NCI-H2227 (cell line): ENCODE results near the gene CMIP.

Source experiments
- DNase-seq: peaks from one replicate; lab custom pipeline; 2025; ENCODE audit not compliant: unreplicated experiment; lab: John Stamatoyannopoulos, UW

CMIP gene

GRCh38 chr16:81599034-81599744, 154.6 kb downstream of the CMIP start:
- no peak for DNase-seq

DNA sequence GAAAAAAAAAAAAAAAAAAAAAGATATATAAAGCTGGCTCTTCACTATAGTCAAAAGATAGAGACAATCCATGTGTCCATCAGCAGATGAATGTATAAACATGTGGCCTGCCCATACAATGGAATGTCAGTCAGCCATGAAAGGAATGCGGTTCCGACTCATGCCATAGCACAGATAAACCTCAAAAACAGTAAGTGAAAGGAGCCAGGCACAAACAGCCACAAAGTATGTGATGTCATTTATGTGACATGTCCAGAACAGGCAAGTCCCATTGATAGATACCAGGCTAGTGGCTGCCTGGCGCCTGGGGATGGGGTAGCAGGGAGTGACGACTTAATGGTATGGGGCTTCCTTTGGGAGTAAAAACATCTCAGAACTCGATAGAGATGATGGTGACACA, 155.7 kb downstream of the CMIP start:
- DNase-seq: no peak

DNA sequence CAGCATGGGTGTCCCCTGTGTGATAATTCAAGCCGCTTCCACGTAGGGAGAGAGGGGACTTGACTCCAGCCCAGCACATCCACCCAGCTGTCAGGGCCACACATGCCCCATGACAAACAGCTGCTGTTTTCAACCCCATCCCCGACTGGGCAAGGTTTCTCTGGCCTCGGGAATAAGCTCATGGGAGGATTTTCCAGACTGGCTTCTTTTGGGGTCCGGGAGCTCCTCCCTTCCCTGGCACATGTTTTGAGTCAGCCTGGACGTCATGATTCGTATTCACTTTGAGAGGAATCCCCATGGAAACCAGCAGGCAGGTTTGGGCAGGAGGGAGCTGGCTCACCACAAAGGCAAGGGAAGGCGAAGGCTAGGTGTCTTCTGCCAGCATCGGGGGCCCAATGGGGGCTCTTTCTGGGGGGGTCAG, 156.4 kb downstream of the CMIP start:
- peak; percentile 22 for DNase-seq

DNA sequence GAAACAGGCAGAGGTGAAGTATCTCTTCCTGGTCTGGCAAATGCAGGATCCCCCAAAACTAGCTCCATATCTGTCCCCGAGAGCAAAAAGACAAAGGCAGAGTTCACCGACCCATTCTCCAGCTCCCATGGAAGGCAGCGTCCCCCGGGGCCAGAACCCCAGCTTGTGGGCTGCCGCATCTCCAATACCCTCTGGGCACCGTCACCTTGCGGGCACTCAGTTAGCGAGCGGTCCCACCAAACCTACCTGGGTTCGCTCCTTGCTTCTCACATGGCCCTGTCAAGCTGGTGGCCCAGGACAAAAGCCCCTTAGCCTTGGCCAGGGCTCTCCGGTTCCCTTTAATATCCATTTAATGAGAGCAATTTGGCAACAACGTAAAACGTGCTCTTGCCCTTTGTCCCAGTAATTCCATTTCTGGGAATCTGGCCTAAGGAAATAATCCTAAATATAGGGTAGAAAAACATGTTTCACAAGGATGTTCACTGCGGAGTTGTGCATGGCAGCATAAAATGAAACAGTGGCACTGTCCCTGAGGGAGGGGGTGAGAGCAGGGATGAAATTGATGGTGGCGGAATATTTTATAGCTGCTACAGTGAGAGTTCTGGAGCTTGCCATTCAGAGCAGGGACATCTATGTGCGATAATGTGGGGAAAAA, 157.1 kb downstream of the CMIP start:
- DNase-seq: peak; percentile 46

DNA sequence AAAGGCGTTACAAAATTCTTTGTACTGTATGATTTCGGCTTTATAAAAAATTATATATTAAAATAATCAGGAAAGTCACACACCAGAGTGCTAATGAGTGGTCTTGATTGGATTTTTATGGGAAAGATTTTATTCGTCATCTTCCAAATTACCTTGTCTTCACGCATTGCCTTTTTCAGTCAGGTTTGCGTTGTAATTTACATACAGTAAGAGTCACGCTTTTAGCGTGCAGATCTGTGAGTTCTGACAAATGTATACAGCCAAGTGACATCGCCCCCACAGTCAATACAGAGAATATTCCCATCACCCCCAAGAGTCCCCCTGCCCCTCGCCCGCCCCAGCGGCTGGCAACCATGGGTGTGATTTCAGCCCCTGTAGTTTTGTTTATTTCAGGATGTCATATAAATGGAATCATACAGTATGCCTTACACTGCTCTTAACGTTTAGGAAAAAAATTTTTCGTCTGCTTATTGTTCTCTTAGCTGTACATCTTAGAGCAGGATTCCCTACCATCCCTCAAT, 157.7 kb downstream of the CMIP start:
- peak; percentile 1 for DNase-seq

- no peak for DNase-seq
Measured at GRCh38 chr16:81602792-81603191, 158.2 kb downstream of the CMIP start.

DNA sequence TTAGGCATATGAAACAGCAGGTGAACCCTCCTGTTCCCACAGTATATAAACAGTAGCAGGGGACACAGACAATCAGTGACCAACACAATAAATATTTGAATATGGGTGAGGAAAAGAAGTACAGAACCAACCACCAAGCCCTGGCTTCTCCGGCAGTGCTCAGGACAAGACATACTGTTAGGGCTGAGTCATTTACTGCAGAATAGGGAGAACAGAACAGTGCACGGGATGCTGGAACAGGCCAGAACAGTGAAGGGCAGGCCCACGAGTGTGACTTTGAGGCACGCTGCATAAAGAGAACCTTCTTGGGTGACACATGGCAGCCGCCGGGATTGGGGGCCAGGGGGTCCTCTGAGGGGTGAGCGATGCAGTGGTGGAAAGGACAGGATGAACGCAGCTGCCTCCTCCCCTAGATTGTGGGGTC, 160.4 kb downstream of the CMIP start:
- DNase-seq: no peak

GRCh38 chr16:81606039-81606438, 161.4 kb downstream of the CMIP start:
- no peak for DNase-seq

GRCh38 chr16:81607006-81607405, 162.4 kb downstream of the CMIP start:
- no peak for DNase-seq

DNA sequence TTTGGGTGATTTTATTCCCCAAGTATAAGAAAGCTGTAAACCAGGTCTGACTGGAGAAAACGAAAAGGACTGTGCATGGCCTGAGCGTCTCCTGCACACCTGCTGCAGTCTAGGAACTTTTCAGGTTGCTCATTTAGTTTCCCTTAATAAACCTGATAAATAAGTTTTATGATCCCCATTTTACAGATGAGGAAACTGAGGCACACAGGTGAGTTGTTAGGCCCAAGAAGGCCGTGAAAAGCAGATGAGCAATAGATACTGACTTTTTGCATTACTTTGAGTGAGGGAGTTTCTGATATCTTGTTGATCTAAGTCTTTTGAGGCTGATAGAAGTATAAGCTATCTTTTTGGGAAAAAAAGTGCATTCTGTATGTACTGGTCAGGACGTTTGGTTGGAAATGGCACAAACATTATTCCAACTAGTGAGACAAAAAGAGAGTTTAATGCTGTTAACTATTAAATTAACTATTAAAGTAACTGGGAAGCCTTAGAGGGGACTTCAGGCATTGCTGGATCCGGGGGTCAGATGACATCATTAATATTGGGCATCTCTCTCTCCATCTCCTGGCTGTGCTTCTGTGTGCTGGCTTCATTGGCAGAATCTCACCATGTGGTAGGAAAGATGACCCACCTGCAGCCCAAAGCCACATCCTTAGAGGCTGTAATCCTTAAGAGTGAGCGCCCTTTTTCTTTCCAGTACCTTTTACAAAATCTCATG, 163.4 kb downstream of the CMIP start:
- DNase-seq: no peak

GRCh38 chr16:81608523-81609209, 164.1 kb downstream of the CMIP start:
- DNase-seq: no peak

DNA sequence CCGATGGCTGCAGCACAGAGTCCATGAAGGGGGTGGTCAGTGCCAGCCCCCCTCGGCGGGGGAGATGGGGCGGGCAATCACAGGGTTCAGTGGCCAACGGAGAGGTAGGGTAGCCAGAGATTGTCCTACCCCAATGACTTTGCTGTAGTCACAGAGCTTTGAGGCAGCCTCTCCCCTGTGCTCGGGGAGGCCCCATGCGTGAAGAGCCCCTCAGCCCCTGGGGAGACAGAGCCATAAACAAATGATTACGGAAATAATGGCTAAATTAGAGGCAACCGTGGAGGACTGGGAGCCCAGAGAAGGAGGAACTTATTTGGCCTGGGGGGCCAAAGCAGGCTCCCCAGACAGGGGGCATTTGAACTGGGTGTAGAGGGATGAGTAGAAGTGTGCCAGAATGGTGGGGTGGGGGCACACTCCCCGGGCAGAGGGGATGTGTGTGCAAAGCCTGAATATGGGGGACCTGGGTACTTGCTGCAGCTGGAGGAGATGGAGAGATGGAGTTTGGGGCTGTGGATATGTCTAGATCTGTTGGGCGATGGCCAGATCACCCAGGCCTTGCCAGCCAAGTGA, 164.8 kb downstream of the CMIP start:
- no peak for DNase-seq

DNA sequence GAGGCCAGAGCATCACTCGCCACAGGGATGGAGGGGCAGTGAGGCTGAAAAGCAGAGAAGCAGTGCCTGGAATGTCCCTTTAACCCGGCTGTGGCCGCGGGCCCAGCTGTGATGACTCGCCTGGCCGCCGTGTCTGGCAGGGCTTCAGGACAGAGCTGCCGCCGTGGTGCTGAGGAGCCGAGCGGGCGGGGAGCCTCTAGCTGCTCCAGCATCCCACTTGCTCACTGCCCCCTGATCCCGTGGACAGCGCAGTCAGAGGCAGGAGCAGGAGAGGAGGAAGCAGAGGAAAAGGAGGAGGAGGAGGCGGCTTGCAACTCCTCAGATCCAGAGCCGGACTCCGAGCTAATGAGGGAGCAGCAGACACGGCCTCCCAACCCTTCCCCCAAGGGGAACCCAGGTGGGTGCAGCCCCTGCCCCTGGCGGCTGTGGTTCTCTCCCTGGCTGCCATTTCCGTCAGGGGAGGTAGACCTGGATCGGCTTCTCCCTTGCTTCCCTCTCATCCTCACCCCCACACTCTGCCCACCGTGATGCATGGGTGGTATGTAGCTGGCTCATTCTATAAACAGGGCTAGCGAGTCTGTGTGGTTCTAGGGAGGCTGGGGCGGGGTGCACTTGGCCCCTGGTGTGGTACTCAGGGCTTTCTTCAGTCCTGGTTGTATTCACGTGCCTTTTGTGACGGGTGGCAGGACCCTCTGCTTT, 165.7 kb downstream of the CMIP start:
- no peak for DNase-seq

- no peak for DNase-seq
Measured at GRCh38 chr16:81610936-81611335, 166.3 kb downstream of the CMIP start.

GRCh38 chr16:81611721-81612120, 167.1 kb downstream of the CMIP start:
- DNase-seq: no peak

- no peak for DNase-seq
Measured at GRCh38 chr16:81612351-81613163, 167.9 kb downstream of the CMIP start.

GRCh38 chr16:81614171-81614570, 169.6 kb downstream of the CMIP start:
- no peak for DNase-seq

DNA sequence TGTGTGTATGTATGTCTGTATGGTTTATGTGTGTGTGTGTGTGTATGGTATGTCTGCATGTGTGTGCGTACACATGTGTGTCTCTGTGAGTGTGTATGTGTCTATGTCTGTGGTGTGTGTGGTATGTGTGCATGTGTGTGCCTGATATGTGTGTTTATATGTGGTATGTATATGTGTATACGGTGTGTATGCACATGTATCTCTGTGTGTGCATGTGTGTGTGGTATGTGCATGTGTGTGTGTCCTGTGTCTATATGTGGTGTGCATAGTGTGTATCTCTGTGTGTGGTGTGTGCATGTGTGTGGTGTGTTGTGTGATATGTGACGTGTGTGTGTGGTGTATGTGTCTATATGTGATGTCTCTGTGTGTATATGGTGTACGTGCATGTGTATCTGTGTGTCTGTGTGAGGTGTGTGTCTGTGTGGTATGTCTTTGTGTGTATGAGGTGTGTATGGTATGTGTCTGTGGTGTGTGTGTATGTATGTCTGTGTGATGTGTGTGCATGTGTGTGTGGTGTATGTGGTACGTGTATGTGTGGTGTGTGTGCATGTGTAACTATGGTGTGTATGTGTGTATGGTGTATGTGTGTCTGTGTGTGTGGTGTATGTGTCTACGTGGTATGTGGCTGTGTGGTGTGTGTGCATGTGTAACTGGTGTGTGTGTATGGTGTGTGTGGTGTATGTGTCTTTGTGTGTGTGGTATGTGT, 170.2 kb downstream of the CMIP start:
- DNase-seq: no peak

GRCh38 chr16:81615411-81615810, 170.8 kb downstream of the CMIP start:
- no peak for DNase-seq
